ENCODE measurements around the gene LRIG1.
A peak's percentile ranks its signal among the peaks of the same experiment; 100 is the strongest.

The LRIG1 gene

DNA sequence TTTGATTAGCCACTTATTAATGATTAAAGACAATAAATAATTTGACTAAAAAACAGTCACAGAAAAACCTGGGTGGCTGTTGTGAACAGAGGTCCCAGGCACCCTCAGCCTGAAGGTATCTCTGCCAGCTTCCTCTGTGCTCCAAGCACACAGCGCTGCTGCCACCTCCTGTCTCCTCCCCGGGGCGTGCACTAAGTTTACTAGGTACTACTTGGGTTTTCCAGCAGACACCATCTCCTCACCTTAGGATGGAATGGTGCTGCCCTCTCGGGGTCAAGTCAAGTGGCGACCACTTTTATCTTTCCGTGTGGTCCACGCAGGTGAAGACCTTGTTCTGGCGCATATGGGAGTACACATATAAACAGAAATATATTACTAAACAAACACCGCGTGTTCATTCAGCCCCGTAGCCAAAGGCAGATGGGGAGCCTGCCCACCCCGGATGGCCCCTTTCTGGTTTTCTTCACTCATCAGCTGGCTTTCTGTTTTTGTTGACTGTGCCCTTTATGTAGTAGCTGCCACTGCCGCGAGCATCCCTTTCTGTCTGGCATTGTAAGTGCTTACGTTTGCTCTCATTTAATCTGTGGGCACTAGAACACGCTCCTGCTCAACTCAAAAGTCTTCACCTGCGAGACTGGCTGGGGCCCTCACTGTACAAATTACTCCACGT, 128.0 kb downstream of the LRIG1 start:
- Histone ChIP-seq H4K20me1 (ENCODE audit: insufficient read depth) (no peaks in the 10 kb centered on the region), H3K27me3 (ENCODE audit: insufficient read depth, low read depth) (no peaks in the 10 kb centered on the region), H3K4me1 (ENCODE audit: low read depth, poor library complexity, severe bottlenecking) (peaks cover 10% of the 10 kb centered on the region), H3K9ac (no peak overlapping the region), H2AFZ (ENCODE audit: low read depth) (no peak overlapping the region), H3K79me2 (ENCODE audit: insufficient read depth, low read depth) (no peaks in the 10 kb centered on the region), H3K27ac (no peak overlapping the region), H3K4me2 (no peak overlapping the region), H3K36me3 (ENCODE audit: insufficient read depth) (no peaks in the 10 kb centered on the region), H3K4me3 (IDR thresholded peaks at IDR 0.05; ENCODE audit: insufficient read depth, low read depth, low read length) (no peak overlapping the region)
- TF ChIP-seq, protein P1, sequence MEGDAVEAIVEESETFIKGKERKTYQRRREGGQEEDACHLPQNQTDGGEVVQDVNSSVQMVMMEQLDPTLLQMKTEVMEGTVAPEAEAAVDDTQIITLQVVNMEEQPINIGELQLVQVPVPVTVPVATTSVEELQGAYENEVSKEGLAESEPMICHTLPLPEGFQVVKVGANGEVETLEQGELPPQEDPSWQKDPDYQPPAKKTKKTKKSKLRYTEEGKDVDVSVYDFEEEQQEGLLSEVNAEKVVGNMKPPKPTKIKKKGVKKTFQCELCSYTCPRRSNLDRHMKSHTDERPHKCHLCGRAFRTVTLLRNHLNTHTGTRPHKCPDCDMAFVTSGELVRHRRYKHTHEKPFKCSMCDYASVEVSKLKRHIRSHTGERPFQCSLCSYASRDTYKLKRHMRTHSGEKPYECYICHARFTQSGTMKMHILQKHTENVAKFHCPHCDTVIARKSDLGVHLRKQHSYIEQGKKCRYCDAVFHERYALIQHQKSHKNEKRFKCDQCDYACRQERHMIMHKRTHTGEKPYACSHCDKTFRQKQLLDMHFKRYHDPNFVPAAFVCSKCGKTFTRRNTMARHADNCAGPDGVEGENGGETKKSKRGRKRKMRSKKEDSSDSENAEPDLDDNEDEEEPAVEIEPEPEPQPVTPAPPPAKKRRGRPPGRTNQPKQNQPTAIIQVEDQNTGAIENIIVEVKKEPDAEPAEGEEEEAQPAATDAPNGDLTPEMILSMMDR (conservative IDR thresholded peaks at IDR 0.05; ENCODE audit: low read depth, low read length) = 0 out of 2 replicates have a peak, but pooled peaks have one; percentile 16

DNA sequence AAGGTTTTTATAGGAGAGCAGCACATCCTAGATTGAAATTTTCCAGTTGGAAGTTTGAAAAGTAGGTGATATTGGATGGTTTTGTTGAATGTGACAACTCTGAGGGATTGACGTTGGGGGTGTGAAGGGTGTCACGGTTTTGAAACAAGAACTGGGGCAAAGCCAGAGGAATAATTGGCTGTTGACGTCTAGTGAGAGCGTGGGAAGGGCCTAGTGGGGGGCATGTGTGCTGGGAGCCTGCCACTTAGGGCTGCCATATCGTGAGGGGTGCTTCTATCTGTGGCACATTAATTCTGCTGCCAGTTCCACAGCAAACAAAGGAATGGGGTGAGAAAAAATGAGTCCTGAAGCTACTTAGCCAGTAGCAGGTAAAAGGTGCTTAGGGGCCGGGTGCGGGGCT, 129.4 kb downstream of the LRIG1 start:
- Histone ChIP-seq H3K36me3 (ENCODE audit: insufficient read depth) (no peaks in the 10 kb centered on the region), H3K4me1 (ENCODE audit: low read depth, poor library complexity, severe bottlenecking) (peaks cover 10% of the 10 kb centered on the region)
- TF ChIP-seq, protein P1 (conservative IDR thresholded peaks at IDR 0.05; ENCODE audit: low read depth, low read length) = no peak

DNA sequence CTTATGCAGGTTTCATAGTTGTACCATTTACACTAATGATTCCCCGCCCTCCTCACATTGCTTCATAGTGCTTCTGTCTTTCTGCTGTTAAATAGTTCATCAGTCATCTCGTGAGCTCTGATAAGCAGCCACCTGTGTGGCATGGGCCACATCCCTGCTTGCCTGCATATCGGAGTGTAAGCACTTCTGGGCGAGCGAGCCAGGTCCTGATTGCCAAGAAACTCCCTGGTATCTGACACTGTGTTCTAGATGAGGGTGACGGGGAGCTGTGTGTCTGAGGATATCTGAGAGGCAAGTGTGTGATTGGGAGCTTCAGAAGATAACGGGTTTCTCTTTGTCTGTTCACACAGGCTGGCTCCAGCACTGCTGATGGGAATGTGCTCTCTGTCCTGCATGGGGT, 130.6 kb downstream of the LRIG1 start:
- Histone ChIP-seq H3K4me1 (ENCODE audit: low read depth, poor library complexity, severe bottlenecking) (peaks cover 10% of the 10 kb centered on the region), H3K4me2 (no peak overlapping the region), H3K36me3 (ENCODE audit: insufficient read depth) (no peaks in the 10 kb centered on the region), H3K27me3 (ENCODE audit: insufficient read depth, low read depth) (no peaks in the 10 kb centered on the region), H4K20me1 (ENCODE audit: insufficient read depth) (no peaks in the 10 kb centered on the region), H3K4me3 (IDR thresholded peaks at IDR 0.05; ENCODE audit: insufficient read depth, low read depth, low read length) (no peak overlapping the region), H3K27ac (no peak overlapping the region), H3K9ac (no peak overlapping the region), H2AFZ (ENCODE audit: low read depth) (no peak overlapping the region), H3K79me2 (ENCODE audit: insufficient read depth, low read depth) (no peaks in the 10 kb centered on the region)
- TF ChIP-seq, protein P1 (conservative IDR thresholded peaks at IDR 0.05; ENCODE audit: low read depth, low read length) = no peak

More for the DNA sequence above, 129.4 kb downstream of the LRIG1 start:
- no peak overlapping the region for H2AFZ ChIP-seq (ENCODE audit: low read depth)
- no peak overlapping the region for H3K9ac ChIP-seq
- no peak overlapping the region for H3K4me3 ChIP-seq (IDR thresholded peaks at IDR 0.05; ENCODE audit: insufficient read depth, low read depth, low read length)
- H4K20me1 ChIP-seq (ENCODE audit: insufficient read depth) = no peaks in the 10 kb centered on the region
- H3K27ac ChIP-seq = no peak overlapping the region
- no peaks in the 10 kb centered on the region for H3K79me2 ChIP-seq (ENCODE audit: insufficient read depth, low read depth)
- H3K27me3 ChIP-seq (ENCODE audit: insufficient read depth, low read depth) = no peaks in the 10 kb centered on the region
- no peak overlapping the region for H3K4me2 ChIP-seq

DNA sequence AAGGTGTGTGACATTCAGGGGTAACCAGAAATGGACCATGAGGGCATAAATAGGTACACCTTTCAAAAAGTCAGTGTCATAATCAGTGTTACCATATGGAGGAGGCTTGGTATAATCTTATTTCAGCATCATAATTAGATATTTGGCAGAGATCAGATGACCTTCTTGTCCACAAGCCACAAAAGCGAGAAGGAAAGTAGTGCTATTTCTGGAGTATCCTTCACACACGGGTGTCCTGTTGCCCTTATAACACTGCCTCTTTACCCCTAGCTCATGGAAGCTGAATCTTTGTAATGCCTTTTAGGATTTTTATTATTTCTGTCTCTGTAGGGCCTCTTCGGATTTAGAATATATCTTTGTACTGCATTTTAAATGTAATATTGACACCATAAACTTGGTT, 132.8 kb downstream of the LRIG1 start:
- Histone ChIP-seq H3K27ac (no peak overlapping the region), H3K9ac (no peak overlapping the region), H3K4me1 (ENCODE audit: low read depth, poor library complexity, severe bottlenecking) (peaks cover 10% of the 10 kb centered on the region), H2AFZ (ENCODE audit: low read depth) (no peak overlapping the region), H3K4me2 (no peak overlapping the region), H4K20me1 (ENCODE audit: insufficient read depth) (no peaks in the 10 kb centered on the region), H3K36me3 (ENCODE audit: insufficient read depth) (no peaks in the 10 kb centered on the region), H3K79me2 (ENCODE audit: insufficient read depth, low read depth) (no peaks in the 10 kb centered on the region), H3K4me3 (IDR thresholded peaks at IDR 0.05; ENCODE audit: insufficient read depth, low read depth, low read length) (no peak overlapping the region), H3K27me3 (ENCODE audit: insufficient read depth, low read depth) (no peaks in the 10 kb centered on the region)
- TF ChIP-seq, protein P1 (conservative IDR thresholded peaks at IDR 0.05; ENCODE audit: low read depth, low read length) = no peak

Data from KMS-11 (cell line).